PC-3 (cell line): ENCODE results near the gene CNIH3.

Experiments used
- CTCF ChIP-seq: fragments of 300-600 bp; sonication (generic); conservative IDR thresholded peaks from 2 replicates; pipeline ENCODE4 v1.5.1; 2017; ENCODE audit warnings: antibody characterized with exemption, low read depth, mild to moderate bottlenecking, low read length
- EZH2 ChIP-seq: fragments of 300-600 bp; sonication (generic); IDR thresholded peaks from one replicate; pipeline ENCODE4 v1.6.1; 2017; ENCODE audit warnings: antibody characterized with exemption, mild to moderate bottlenecking, low read length; ENCODE audit not compliant: unreplicated experiment

GRCh38 chr1:224592636-224593582 lies 23.2 kb upstream of the CNIH3 start:
- no peak for TF ChIP-seq CTCF
- TF ChIP-seq EZH2: no peak
